ENCODE results near the gene MROH2B.

- TF ChIP-seq SNAI2 (CRISPR knock-in tag; IDR thresholded peaks at IDR 0.05) = no peak
- no peak for TF ChIP-seq ESRRG (CRISPR knock-in tag; IDR thresholded peaks at IDR 0.05)
- no peak for TF ChIP-seq TOX (CRISPR knock-in tag; IDR thresholded peaks at IDR 0.05; ENCODE audit: borderline replicate concordance)
Measured at GRCh38 chr5:41083306-41083705, 12.2 kb upstream of the MROH2B start.
